Activated T-cell treated with anti-CD3 and anti-CD28 coated beads, Interleukin-2, amount 50 U/mL, for 1 hour (primary cell): ENCODE measurements around the gene BOLA1.
A peak's percentile ranks its signal among the peaks of the same experiment; 100 is the strongest.

Experiments
- DNase-seq: peaks from one replicate; pipeline ENCODE4 v3.0.0-alpha.2; 2020

The BOLA1 gene

DNA sequence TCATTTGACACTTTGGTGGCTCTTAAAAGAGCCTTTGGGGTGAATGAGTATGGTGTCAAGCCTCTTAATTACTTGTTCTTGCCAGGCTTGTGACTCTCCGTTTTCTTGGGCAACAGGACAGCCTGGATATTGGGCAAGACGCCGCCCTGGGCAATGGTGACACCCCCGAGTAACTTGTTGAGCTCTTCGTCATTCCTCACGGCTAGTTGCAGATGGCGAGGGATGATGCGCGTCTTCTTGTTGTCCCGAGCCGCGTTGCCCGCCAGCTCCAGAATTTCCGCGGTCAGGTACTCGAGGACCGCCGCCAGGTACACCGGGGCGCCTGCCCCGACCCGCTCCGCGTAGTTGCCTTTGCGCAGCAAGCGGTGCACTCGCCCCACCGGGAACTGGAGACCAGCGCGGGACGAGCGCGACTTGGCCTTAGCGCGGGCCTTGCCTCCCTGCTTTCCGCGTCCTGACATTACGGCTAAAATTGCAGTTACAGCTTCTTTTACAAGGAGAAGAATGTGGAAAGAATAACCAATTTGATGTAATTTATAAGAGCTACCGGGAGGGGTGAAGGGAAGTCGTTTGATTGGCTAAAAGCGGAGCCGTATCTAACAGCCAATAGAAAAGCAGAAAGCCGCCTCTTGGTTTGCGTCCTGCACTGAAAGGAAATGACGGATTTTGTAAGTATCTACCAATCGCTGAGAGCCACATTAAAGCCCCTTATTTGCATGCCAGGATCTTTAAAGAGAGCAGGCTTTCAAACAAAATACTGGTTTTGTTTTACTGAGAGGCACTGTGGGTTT lies 11.7 kb upstream of the BOLA1 start:
- DNase-seq = peak; percentile 77

GRCh38 chr1:149888247-149888998 lies 10.9 kb upstream of the BOLA1 start:
- DNase-seq = peak; percentile 72

GRCh38 chr1:149888999-149889289 lies 10.4 kb upstream of the BOLA1 start:
- no peak for DNase-seq

DNA sequence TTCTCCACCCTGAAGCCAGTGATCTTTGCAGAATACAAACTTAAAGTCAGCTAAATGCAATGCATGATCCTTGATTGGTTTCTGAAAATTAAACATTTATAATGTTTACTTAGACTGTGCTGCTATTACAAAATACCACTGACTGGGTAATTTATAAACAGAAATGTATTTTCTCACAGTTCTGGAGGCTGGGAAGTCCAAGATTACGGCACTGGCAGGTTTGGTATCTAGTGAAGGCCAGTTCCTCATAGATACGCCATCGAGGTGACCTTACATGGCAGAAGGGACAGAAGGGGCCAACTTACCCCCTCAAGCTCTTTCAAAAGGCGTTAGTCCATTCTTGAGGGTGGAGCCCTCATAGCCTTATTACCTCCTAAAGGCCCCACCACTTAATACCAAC lies 2.8 kb upstream of the BOLA1 start:
- DNase-seq = no peak

DNA sequence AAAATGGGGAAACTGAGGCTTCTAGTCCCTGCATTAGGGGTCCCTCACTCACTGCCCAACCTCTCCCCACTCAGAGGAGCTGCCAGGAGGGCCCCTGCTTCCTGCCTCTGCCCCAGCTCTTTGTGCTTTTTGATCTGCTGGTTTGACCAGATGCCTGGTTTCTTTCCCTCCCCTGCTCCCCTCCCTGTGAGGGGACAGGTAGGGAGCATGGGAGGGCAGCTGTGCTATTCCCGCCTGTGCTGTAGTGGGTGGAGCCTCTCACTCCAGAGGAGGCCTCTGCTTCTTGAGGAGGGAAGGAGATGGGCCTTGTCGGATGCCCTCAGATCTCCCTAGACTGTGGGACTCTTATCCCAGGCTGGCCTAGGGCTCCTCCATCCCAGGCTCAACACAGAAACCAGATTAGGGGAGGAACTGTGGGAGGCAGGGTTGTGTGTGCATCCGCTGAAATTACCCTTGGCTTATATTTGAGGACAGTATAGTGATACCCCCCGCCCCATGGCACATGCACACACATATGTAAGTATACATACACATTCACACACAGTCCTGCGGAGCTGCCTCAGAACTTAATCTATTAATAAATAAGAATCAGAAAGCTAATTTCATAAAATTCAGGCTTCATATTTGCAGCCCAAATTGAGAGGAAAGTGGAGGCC lies 4.6 kb downstream of the BOLA1 start:
- DNase-seq = no peak

- DNase-seq = no peak
These were observed 7.3 kb downstream of the BOLA1 start for GRCh38 chr1:149906570-149907075.

- DNase-seq = no peak
These were observed 15.2 kb downstream of the BOLA1 start for GRCh38 chr1:149914545-149914944.

DNA sequence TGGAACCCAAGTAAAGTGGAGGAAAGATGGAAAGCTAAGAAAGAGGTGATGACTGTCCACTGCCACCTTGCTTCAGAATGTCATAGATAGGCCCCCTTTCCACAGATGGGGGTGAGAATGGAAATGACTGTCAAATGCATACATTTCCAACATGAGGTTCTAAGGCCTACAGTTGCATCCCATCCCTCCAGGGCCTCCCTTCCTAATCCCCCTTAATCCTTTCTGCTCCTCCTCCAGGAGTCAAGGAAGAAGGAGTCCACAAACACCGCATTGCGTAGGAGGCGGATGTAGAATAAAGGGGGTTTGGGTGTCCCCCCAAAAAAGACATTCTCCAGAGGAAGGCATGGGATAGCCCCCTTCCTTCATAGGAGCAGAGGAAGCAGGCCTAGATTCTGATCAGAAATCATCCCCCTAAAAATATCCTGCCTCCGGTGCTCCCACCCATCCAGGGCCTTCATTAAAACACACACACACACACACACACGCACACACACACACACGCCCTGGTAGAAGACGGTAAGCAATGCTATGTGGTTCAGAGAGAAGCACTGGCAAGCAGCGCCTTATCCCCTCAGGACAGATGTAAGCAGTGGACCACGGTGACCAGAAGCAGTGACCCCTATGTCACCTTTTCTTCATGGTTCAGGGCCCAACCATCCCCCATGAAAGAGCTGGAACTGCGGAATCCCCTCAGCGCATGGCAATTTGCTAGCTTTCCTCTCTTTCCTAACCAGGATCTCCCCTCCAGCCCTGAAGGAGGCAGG lies 16.2 kb downstream of the BOLA1 start:
- no peak for DNase-seq

DNA sequence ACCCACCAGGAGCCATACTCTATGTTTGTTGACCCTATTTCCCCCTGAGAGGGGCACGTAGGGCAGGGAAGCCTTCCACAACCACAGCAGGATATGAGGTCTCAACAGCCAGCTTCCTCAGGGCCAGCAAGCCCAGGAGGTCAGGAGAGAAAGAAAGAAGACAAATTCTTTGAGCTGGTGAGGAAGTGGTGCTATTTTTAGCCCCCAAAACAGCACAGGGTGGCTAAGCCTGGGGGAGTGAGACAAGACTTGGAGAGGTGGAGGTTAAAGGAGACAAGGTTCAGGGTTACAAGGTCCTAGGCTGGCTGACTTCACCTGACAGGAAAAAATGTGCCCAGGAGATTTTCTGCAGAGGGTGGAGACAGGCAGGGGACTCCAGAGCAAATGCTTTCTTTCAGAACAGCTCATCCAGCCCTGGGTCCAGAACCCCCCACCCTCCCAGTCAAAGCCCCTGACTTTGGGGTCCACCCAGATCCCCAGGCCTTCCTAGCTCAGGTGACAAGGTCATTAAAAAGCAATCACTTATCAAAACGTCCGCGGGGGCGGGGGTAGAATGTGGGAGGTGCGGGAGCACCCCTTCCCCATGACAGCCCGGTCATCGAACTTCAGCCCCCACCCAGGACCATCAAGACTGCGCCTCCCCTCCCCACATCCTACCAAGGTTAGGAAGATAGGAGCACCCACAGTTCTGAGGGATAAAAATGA lies 17.0 kb downstream of the BOLA1 start:
- DNase-seq = no peak

- DNase-seq = no peak
These were observed 17.5 kb downstream of the BOLA1 start for GRCh38 chr1:149916898-149917252.

DNA sequence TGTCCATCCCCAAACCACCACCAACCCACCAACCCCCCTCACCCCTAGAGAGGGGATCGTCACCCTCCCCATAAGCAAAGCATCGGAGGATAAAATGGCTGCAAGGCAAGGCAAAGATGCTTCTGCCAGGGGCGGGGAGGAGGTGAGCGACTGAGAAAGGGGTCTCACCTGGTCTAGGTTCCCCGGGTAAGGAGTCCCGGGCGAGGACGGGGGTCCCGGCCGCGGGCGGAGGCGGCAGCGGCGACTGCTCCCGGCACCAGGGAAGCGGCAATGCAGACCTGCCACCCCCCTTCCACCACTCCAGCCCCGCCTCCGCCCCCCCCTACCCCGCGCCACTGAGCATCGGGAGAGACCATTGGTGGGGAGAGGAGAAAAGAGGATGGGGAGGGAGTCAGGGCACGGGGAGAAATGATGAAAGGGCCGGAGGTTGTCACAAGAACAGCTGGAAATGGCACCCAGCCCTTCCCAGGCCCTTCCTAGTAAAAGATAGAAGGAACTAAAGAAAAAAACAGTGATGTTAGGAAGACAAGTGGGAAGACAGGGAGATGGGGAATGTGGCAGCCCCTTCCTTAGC lies 18.3 kb downstream of the BOLA1 start, which contains the start of gene SV2A:
Gene SV2A (minus strand): TSS at position 274 of the 574 bp plus-strand sequence. CDS start 4,004 bp downstream, outside the sequence.
- peak; percentile 62 for DNase-seq

DNA sequence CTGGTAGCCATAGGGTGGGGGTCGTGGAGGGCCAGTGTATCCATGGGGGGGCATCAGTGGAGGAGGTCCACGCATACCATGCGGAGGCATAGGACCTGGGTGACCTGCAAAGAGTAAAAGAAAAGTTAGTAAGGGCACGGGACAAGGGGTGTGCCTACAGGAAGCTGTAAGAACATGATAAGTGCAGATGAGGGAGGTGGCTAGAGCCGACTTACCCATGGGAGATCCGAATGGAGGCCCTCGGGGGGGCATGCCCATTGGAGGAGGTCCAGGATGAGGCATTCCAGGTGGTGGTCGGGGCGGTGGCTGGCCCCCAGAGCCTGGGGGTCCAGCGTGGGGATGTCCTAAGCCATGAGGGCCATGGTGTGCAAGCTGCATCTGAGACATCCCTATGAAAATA lies 24.3 kb downstream of the BOLA1 start:
- DNase-seq = no peak

DNA sequence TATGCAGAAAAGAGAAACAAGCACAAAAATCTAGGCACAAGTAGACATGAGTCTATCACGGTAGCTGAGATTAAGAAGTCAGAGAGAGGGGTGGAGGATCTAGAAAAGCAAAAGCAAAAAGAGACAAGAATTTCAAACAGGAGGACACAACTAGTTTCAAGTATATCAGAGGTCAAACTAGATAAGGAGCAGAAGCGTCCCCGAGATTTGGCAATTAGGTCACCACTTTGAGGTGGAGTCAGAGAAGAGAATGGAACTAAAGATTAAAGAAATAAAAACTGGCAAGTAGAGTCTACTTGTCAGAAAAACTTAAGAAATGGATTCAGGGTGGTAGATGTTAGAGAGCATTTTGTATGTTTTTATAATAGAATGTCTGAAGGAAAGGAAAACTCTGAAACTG lies 26.0 kb downstream of the BOLA1 start:
- DNase-seq = no peak

DNA sequence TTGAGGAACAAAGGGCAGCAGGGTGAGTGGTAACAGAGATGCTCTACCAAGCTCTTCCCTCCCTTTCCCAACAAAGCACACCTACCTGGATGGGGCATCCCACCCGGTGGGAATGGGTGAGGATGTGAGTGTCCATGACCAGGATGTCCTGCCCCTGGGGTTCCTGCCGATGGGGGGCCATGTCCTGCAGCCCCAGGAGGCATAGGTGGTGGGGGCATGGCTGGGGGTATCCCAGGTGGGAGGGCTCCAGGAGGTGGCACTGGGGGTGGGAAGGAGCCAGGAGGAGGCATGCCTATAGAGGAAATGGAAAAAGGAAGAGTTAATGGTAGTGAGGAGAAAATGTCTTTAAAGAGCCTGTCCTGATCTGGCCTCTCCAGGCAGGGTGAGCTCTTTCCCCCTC lies 26.4 kb downstream of the BOLA1 start:
- DNase-seq = no peak

- no peak for DNase-seq
These were observed 26.9 kb downstream of the BOLA1 start for GRCh38 chr1:149926296-149926695.

- no peak for DNase-seq
These were observed 27.7 kb downstream of the BOLA1 start for GRCh38 chr1:149927056-149927562.

GRCh38 chr1:149927563-149928400 lies 28.4 kb downstream of the BOLA1 start, which contains the start of gene SF3B4:
Gene SF3B4, minus strand, starts transcription at chr1:149927803. Its CDS starts 44 bp downstream, at chr1:149927759.
- peak; percentile 94 for DNase-seq

- no peak for DNase-seq
These were observed 29.0 kb downstream of the BOLA1 start for GRCh38 chr1:149928401-149928724.

- no peak for DNase-seq
These were observed 30.5 kb downstream of the BOLA1 start for GRCh38 chr1:149929856-149930255.

- DNase-seq = no peak
These were observed 31.9 kb downstream of the BOLA1 start for GRCh38 chr1:149931212-149931790.
